HG03442 (cell line): ENCODE measurements around the gene MORF4L2.

Experiments used
- ATAC-seq: cut with Tn5 transposase; IDR thresholded peaks from one replicate; pipeline ENCODE4 v1.9.1; 2021; ENCODE audit warnings: mild to moderate bottlenecking, moderate library complexity; ENCODE audit not compliant: unreplicated experiment

The MORF4L2 gene

DNA sequence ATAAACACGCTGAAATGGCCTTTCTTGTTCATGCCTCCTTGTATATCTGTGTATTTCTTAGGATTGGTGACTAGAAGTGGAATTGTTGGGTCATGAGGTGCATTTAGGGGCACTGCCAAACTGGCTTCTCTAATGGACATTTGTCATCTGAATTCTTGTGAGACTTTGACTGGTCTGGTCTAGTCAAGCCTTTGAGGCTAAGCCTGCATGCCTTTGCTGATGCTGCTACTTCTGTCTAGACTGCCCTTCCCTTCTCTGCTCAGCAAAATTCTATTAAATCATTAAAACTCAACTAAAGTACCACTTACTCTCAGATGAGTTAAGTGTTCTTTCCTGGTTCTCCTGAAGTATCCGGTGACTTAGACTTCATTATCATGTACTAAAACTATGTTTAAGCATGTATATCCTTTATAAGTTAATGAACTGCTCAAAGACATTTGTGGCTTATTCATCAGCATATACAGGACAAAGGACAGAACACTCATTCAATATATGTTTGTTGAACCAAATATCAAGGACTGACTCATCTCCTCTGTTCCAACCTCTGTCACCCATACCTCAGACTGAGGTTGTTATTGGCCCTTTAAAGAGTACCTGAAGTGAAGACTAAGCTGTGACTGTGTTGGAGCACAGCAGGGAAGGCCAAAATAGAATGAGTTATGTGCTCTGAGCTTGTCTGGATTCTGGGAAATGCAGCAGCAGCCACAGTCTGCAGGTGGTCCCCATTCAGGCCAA lies 48.7 kb downstream of the MORF4L2 start:
- ATAC-seq: no peak

DNA sequence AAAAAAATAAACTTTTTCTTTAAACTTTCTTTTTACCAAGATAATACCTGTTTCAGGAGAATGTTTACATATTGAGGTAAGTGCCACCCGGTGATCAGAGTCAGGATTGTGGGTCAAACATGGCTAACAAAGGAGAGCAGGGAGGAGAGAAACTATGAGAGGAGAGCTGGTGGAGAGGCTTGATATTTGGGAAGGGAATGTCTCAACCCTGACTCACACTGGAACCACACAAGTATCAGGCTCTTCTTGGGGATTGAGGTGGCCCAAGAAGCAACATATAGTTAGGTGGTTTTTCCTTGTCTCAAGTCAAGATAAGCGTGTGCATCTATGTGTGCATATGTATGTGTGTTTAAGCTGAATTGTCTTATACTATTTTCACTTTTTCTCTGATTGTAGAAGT lies 51.1 kb downstream of the MORF4L2 start:
- no peak for ATAC-seq

DNA sequence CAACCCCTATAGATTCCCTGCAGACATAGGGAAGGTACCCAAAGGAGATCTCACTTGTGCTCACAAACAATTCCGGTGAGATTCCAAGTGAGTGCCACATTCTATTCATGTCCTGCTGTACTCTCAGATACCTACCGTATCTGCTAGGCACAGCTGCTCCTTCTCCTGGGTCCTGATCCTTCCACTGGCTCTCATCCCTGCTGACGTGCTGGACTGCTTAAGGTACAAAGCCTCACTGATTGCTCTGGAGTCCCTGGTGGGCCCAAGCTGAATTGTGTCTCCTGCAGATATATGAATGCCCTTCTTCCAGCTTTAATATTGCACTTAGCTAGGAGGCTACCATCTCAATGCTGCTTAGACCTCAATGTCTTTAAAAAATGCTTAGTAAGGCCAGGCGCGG lies 55.4 kb downstream of the MORF4L2 start:
- no peak for ATAC-seq

DNA sequence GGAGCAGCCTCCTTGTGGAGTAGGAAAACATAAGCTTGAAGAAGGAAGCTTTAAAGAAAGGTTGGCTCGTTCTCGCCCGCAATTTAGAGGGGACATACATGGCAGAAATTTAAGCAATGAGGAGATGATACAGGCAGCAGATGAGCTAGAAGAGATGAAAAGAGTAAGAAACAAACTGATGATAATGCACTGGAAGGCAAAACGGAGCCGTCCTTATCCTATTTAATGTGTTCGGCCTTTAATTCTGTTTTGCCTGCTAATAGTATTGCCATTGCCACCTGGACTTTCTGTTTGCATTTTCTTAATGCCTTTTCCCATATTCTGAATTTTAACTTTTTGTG lies 56.4 kb downstream of the MORF4L2 start:
- ATAC-seq: no peak

DNA sequence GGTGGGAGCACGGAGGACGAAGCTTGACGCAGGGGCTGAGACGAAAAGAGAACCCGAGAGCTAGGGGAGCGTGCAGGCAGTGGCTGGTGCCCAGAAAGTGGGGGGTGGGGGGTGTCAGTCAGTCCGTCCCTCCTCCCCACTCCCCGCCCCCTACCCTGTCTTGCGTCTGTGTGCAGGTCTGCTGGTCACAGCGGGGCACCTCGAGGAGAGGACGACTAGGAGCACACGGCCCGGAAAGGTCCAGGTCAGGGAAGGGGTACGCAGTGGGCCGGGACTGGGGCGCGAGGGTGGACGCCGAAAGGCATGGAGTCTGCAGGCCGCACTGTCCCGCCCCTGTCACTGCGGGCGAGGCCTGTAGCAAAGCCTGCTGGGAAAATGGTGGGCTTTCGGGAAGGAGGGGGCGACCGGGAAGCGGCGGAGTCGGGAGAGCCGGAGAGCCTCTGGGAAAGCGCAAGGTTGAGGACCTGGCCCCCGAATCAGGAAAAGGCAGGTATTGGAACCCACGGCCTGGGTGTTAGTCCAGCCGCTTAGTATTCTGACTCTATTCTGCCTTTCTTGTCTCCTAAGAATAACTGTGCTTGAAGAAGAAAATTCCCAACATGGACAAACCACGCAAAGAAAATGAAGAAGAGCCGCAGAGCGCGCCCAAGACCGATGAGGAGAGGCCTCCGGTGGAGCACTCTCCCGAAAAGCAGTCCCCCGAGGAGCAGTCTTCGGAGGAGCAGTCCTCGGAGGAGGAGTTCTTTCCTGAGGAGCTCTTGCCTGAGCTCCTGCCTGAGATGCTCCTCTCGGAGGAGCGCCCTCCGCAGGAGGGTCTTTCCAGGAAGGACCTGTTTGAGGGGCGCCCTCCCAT lies 57.0 kb downstream of the MORF4L2 start:
- ATAC-seq: peak; percentile 46

DNA sequence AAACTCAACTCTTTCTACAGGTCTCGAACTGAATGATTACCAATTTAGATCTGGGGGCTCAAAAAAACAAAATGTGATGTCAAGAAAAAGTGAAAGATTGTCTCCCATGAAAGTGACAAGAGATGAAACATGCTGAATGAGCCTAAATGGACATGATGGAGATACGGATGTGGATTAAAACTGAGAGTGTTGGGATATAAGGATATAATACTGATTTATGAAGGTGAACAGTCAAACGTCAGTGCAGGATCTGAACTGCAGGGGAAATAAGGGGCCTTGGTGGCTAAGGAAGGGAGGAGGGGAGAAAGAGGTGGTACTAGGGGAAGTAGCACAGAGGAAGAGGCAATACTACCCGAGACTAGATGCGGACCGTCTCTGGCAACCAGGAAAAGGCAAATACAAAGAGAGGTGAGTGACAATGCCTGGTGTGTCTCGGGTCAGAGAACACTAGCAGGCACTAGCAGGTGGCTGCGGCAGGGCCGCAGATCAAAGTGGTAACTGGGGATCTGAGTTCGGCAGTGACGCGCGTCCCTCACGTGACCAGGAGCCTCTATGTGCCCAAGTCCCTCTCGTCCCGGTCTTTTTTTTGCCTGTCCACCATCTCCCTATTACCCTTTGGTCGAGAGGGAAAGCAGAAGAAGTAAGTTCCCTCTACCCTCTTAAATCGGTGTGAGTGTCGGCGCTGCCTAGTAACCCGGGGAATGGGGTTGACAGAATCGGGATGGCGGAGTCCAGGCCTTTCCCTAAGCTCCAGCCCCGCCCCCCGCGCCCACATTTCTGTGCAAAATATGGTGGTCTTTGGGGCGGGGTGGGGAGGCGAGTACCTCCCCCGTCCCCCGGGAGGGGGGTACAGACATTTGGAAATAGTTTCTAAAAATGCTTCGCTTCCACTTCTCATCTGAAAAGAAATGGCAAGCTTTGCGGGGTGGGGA lies 57.8 kb downstream of the MORF4L2 start, which contains the start of gene TCEAL1:
Gene TCEAL1 (plus strand): TSS at position 590 of the 932 bp plus-strand sequence. CDS start 942 bp downstream, outside the sequence.
- ATAC-seq: peak; percentile 66

DNA sequence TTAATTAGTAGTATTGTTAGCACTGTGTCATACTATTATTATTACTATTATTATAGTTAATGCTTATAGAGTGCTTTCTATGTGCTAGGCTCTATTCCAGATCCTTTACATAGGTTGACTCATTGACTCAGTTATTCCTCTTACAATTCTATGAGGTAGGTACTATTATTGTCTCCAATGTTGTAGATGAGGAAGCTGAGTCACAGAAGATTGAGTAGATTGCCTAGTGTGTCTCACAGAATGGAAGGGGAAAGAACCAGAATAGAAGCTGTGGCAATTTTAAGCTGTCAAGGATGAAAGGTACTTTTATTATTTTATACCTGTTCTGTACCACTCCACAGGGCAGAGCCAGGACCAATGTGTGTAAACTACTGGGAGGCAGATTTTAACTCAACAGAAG lies 59.6 kb downstream of the MORF4L2 start:
- ATAC-seq: no peak
